HL-60 (cell line): ENCODE data around the gene KYNU.

Experiments
- DNase-seq, 2 experiments: peaks; one replicate each; pipeline ENCODE4 v3.0.0-alpha.2; 2010 to 2020; ENCODE audit warnings: low read depth in 1 of 2, low spot score in 1 of 2
- H3K27ac ChIP-seq: fragments of 250-450 bp; sonication (Bioruptor Pico); replicated peaks from 2 replicates; pipeline ENCODE4 v1.5.1; 2020; ENCODE audit warnings: mild to moderate bottlenecking, moderate library complexity
- H3K27me3 ChIP-seq: fragments of 250-450 bp; sonication (Bioruptor Pico); 2 replicates; pipeline ENCODE4 v1.5.1; 2021; ENCODE audit warnings: mild to moderate bottlenecking, moderate library complexity; ENCODE audit not compliant: insufficient read depth, poor library complexity, severe bottlenecking
- H3K4me3 ChIP-seq: replicated peaks from 2 replicates; pipeline ENCODE4 v1.5.1; 2011; ENCODE audit warnings: mild to moderate bottlenecking, control low read depth, low read length; ENCODE audit not compliant: insufficient read depth
- GABPA ChIP-seq: IDR thresholded peaks from 2 replicates; pipeline ENCODE4 v1.6.1; 2012; ENCODE audit warnings: low read depth
- POLR2AphosphoS5 ChIP-seq: IDR thresholded peaks from 2 replicates; pipeline ENCODE4 v1.6.1; 2012; ENCODE audit warnings: low read depth
- SPI1 ChIP-seq: IDR thresholded peaks from 2 replicates; pipeline ENCODE4 v1.6.1; 2012; ENCODE audit warnings: low read depth, mild to moderate bottlenecking, borderline replicate concordance
- TF ChIP-seq, protein P1 (sequence below): IDR thresholded peaks from 2 replicates; pipeline ENCODE4 v1.6.1; 2012; ENCODE audit warnings: low read depth; ENCODE audit not compliant: insufficient replicate concordance
- TF ChIP-seq, protein P2 (sequence below): IDR thresholded peaks from one replicate; pipeline ENCODE4 v1.5.1; 2011; ENCODE audit warnings: low read length, control low read depth, inconsistent platforms; ENCODE audit not compliant: insufficient read depth

Gene KYNU

DNA sequence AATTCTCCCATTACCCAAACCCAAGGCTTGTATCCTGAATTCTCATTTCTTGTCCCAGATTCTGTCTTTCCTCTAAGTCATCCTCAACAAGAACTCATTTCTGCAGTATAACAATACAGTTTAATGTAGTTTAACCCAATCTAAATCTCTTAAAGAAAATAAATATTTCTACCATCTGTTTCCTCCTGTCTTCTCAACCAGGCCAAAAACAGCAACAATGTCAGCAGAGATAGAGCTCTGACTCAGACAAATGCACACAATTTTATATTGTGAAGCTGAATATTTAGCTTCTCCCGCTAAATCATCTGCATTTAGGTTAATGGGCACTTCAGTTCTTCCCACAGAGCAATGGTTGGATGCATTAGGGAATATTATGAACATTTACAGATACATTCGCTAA is 35.7 kb upstream of the KYNU start:
- no peaks in the 10 kb centered on the region for H3K27me3 ChIP-seq

DNA sequence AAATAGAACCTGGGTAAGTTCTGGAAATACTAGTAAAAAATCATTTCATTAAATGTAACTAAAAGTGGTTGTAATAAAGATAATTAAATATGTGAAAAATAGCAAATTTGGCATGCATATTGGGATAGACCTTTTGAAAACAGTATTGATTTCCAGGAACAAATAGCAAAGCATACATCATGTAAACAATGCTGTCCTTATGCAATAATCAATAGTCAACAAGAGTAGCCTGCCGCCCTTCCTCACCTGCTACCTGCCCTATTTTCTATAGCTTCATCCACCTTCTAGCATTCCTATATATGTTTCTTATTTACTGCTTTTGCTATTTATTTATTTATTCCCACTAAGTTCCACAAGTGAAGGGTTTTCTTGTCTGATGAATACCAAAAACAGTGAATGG is 35.1 kb upstream of the KYNU start:
- TF ChIP-seq, protein P1, sequence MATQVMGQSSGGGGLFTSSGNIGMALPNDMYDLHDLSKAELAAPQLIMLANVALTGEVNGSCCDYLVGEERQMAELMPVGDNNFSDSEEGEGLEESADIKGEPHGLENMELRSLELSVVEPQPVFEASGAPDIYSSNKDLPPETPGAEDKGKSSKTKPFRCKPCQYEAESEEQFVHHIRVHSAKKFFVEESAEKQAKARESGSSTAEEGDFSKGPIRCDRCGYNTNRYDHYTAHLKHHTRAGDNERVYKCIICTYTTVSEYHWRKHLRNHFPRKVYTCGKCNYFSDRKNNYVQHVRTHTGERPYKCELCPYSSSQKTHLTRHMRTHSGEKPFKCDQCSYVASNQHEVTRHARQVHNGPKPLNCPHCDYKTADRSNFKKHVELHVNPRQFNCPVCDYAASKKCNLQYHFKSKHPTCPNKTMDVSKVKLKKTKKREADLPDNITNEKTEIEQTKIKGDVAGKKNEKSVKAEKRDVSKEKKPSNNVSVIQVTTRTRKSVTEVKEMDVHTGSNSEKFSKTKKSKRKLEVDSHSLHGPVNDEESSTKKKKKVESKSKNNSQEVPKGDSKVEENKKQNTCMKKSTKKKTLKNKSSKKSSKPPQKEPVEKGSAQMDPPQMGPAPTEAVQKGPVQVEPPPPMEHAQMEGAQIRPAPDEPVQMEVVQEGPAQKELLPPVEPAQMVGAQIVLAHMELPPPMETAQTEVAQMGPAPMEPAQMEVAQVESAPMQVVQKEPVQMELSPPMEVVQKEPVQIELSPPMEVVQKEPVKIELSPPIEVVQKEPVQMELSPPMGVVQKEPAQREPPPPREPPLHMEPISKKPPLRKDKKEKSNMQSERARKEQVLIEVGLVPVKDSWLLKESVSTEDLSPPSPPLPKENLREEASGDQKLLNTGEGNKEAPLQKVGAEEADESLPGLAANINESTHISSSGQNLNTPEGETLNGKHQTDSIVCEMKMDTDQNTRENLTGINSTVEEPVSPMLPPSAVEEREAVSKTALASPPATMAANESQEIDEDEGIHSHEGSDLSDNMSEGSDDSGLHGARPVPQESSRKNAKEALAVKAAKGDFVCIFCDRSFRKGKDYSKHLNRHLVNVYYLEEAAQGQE: no peak
- TF ChIP-seq SPI1 (no peak), POLR2AphosphoS5 (no peak), GABPA (no peak)
- TF ChIP-seq, protein P2, sequence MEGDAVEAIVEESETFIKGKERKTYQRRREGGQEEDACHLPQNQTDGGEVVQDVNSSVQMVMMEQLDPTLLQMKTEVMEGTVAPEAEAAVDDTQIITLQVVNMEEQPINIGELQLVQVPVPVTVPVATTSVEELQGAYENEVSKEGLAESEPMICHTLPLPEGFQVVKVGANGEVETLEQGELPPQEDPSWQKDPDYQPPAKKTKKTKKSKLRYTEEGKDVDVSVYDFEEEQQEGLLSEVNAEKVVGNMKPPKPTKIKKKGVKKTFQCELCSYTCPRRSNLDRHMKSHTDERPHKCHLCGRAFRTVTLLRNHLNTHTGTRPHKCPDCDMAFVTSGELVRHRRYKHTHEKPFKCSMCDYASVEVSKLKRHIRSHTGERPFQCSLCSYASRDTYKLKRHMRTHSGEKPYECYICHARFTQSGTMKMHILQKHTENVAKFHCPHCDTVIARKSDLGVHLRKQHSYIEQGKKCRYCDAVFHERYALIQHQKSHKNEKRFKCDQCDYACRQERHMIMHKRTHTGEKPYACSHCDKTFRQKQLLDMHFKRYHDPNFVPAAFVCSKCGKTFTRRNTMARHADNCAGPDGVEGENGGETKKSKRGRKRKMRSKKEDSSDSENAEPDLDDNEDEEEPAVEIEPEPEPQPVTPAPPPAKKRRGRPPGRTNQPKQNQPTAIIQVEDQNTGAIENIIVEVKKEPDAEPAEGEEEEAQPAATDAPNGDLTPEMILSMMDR: no peak

More for the DNA sequence above, 35.7 kb upstream of the KYNU start:
- DNase-seq: no peak
- TF ChIP-seq GABPA (no peak), POLR2AphosphoS5 (no peak), SPI1 (no peak)
- TF ChIP-seq, protein P1: no peak
- TF ChIP-seq, protein P2: no peak
- Histone ChIP-seq H3K27ac (no peak overlapping the region), H3K4me3 (no peak overlapping the region)

DNA sequence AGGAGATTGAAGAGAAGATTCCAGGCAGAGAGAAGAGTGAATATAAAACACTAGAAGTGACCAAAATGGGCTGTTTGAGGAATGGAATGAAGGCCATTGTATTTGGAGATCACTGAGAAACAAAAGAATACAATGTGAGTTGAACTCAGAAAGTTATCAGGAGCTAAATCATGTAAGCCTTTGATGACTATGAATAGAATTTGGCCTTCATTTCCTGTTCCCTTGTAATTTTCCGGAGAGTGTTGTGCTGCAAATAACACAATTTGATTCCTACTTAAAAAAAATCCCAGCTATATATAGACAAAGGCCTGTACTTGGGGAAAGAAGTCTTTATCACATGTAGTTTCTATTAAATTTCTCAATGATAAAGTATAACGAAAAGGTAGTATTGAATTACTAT is 33.7 kb upstream of the KYNU start:
- no peak overlapping the region for H3K4me3 ChIP-seq
- TF ChIP-seq, protein P2: no peak
- no peak for TF ChIP-seq SPI1
- no peak for TF ChIP-seq POLR2AphosphoS5
- TF ChIP-seq, protein P1: no peak
- no peak for TF ChIP-seq GABPA

More for the DNA sequence above, 35.1 kb upstream of the KYNU start:
- Histone ChIP-seq H3K4me3 (no peak overlapping the region), H3K27me3 (no peaks in the 10 kb centered on the region), H3K27ac (no peak overlapping the region)
- DNase-seq: no peak

More for the DNA sequence above, 33.7 kb upstream of the KYNU start:
- no peak for DNase-seq
- Histone ChIP-seq H3K27ac (no peak overlapping the region), H3K27me3 (no peaks in the 10 kb centered on the region)
